ENCODE data around the gene GPR160. TPM values are rescaled to one million over a fixed set of nuclear protein-coding genes. Genes with fewer than 3 reads are reported as not detected.
A peak's percentile ranks its signal among the peaks of the same experiment; 100 is the strongest.

Gene GPR160
- total RNA-seq, 1 donor from 2014 or later, result 1.4 TPM

GRCh38 chr3:170095771-170096170 is 58.0 kb downstream of the GPR160 start:
- H3K4me3 ChIP-seq (ENCODE audit: insufficient read depth, low read depth, low read length), result no peak overlapping the region
- H2AFZ ChIP-seq (ENCODE audit: low read depth, low read length), result no peak overlapping the region
- no peak for DNase-seq (ENCODE audit: low read depth)
- H3K27me3 Mint-ChIP-seq (ENCODE audit: low read depth, unreplicated experiment), result no peaks in the 10 kb centered on the region
- H3K36me3 ChIP-seq (ENCODE audit: insufficient read depth, low read length), result peaks cover 36% of the 10 kb centered on the region
- H3K4me1 Mint-ChIP-seq (ENCODE audit: low read depth, unreplicated experiment), result peaks cover 16% of the 10 kb centered on the region
- H3K9me3 Mint-ChIP-seq (ENCODE audit: unreplicated experiment), result no peaks in the 10 kb centered on the region
- no peak overlapping the region for H3K9ac ChIP-seq (ENCODE audit: low read length)
- H3K4me3 Mint-ChIP-seq (ENCODE audit: unreplicated experiment), result no peak overlapping the region
- H3K36me3 Mint-ChIP-seq (ENCODE audit: low read depth, unreplicated experiment), result peaks cover 9% of the 10 kb centered on the region
- H4K20me1 ChIP-seq (ENCODE audit: insufficient read depth, low read length), result no peaks in the 10 kb centered on the region
- H3K27ac Mint-ChIP-seq (ENCODE audit: unreplicated experiment), result no peak overlapping the region
- no peaks in the 10 kb centered on the region for H3K4me1 ChIP-seq (ENCODE audit: insufficient read depth, low read length)
- no peak overlapping the region for H3K4me2 ChIP-seq (ENCODE audit: low read length)
- no peaks in the 10 kb centered on the region for H3K79me2 ChIP-seq (ENCODE audit: insufficient read depth, low read length)
- FAIRE-seq, result no peak
- no peaks in the 10 kb centered on the region for H3K27me3 ChIP-seq (ENCODE audit: insufficient read depth, low read length)
- TF ChIP-seq CTCF (IDR thresholded peaks at IDR 0.05; ENCODE audit: insufficient read depth, low read depth, low read length) (no peak), EZH2 (IDR thresholded peaks at IDR 0.05; ENCODE audit: insufficient read depth, low read length) (no peak)
- H3K27ac ChIP-seq (ENCODE audit: low read depth, low read length), result no peak overlapping the region
- H3K9me3 ChIP-seq (ENCODE audit: insufficient read depth, low read depth, low read length), result no peaks in the 10 kb centered on the region

GRCh38 chr3:170096342-170096741 is 58.5 kb downstream of the GPR160 start:
- Histone ChIP-seq H3K4me1 (ENCODE audit: insufficient read depth, low read length) (no peaks in the 10 kb centered on the region), H3K79me2 (ENCODE audit: insufficient read depth, low read length) (no peaks in the 10 kb centered on the region), H3K9ac (ENCODE audit: low read length) (no peak overlapping the region), H3K9me3 (ENCODE audit: insufficient read depth, low read depth, low read length) (no peaks in the 10 kb centered on the region), H3K27ac (ENCODE audit: low read depth, low read length) (no peak overlapping the region), H4K20me1 (ENCODE audit: insufficient read depth, low read length) (no peaks in the 10 kb centered on the region), H3K4me2 (ENCODE audit: low read length) (no peak overlapping the region), H2AFZ (ENCODE audit: low read depth, low read length) (no peak overlapping the region), H3K4me3 (ENCODE audit: insufficient read depth, low read depth, low read length) (no peak overlapping the region), H3K27me3 (ENCODE audit: insufficient read depth, low read length) (no peaks in the 10 kb centered on the region), H3K36me3 (ENCODE audit: insufficient read depth, low read length) (peaks cover 38% of the 10 kb centered on the region)
- TF ChIP-seq EZH2 (IDR thresholded peaks at IDR 0.05; ENCODE audit: insufficient read depth, low read length) (no peak), CTCF (IDR thresholded peaks at IDR 0.05; ENCODE audit: insufficient read depth, low read depth, low read length) (no peak)
- Mint-ChIP-seq H3K4me3 (ENCODE audit: unreplicated experiment) (no peak overlapping the region), H3K4me1 (ENCODE audit: low read depth, unreplicated experiment) (peaks cover 15% of the 10 kb centered on the region), H3K9me3 (ENCODE audit: unreplicated experiment) (no peaks in the 10 kb centered on the region), H3K27ac (ENCODE audit: unreplicated experiment) (no peak overlapping the region), H3K27me3 (ENCODE audit: low read depth, unreplicated experiment) (no peaks in the 10 kb centered on the region), H3K36me3 (ENCODE audit: low read depth, unreplicated experiment) (peaks cover 9% of the 10 kb centered on the region)
- no peak for FAIRE-seq
- DNase-seq (ENCODE audit: low read depth), result no peak

- DNase-seq (ENCODE audit: low read depth) (no peak), FAIRE-seq (no peak)
- no peaks in the 10 kb centered on the region for H3K79me2 ChIP-seq (ENCODE audit: insufficient read depth, low read length)
- no peaks in the 10 kb centered on the region for H3K27me3 ChIP-seq (ENCODE audit: insufficient read depth, low read length)
- Mint-ChIP-seq H3K9me3 (ENCODE audit: unreplicated experiment) (no peaks in the 10 kb centered on the region), H3K27me3 (ENCODE audit: low read depth, unreplicated experiment) (no peaks in the 10 kb centered on the region), H3K4me1 (ENCODE audit: low read depth, unreplicated experiment) (peaks cover 15% of the 10 kb centered on the region), H3K4me3 (ENCODE audit: unreplicated experiment) (no peak overlapping the region), H3K27ac (ENCODE audit: unreplicated experiment) (peak overlapping the region; percentile 80), H3K36me3 (ENCODE audit: low read depth, unreplicated experiment) (peaks cover 14% of the 10 kb centered on the region)
- no peaks in the 10 kb centered on the region for H3K9me3 ChIP-seq (ENCODE audit: insufficient read depth, low read depth, low read length)
- no peak for TF ChIP-seq EZH2 (IDR thresholded peaks at IDR 0.05; ENCODE audit: insufficient read depth, low read length)
- no peak for TF ChIP-seq CTCF (IDR thresholded peaks at IDR 0.05; ENCODE audit: insufficient read depth, low read depth, low read length)
- H3K36me3 ChIP-seq (ENCODE audit: insufficient read depth, low read length), result peaks cover 43% of the 10 kb centered on the region
- H3K9ac ChIP-seq (ENCODE audit: low read length), result no peak overlapping the region
- no peak overlapping the region for H3K27ac ChIP-seq (ENCODE audit: low read depth, low read length)
- H4K20me1 ChIP-seq (ENCODE audit: insufficient read depth, low read length), result no peaks in the 10 kb centered on the region
- H2AFZ ChIP-seq (ENCODE audit: low read depth, low read length), result no peak overlapping the region
- no peak overlapping the region for H3K4me2 ChIP-seq (ENCODE audit: low read length)
- no peak overlapping the region for H3K4me3 ChIP-seq (ENCODE audit: insufficient read depth, low read depth, low read length)
- no peaks in the 10 kb centered on the region for H3K4me1 ChIP-seq (ENCODE audit: insufficient read depth, low read length)
These were observed 61.0 kb downstream of the GPR160 start for GRCh38 chr3:170098753-170099152.

Measured in astrocyte (in vitro differentiated cells and primary cell).